ENCODE measurements around the gene NRCAM. TPM values are rescaled to one million over a fixed set of nuclear protein-coding genes. Genes with fewer than 3 reads are reported as not detected.

NRCAM gene
- polyA plus RNA-seq, 1 donor (not counting 4 experiments of a cell fraction or from before 2014, with no cell fraction given) = 4.0 TPM

- no peak for DNase-seq (ENCODE audit: low read depth, low spot score)
- FAIRE-seq = no peak
- Histone ChIP-seq H4K20me1 (ENCODE audit: control insufficient read depth, extremely low read depth, insufficient read depth, low read length) (no peaks in the 10 kb centered on the region), H2AFZ (ENCODE audit: control insufficient read depth, low read length) (no peak overlapping the region), H3K4me1 (ENCODE audit: control insufficient read depth, extremely low read depth, insufficient read depth, low read length) (peaks cover 8% of the 10 kb centered on the region), H3K27ac (ENCODE audit: control insufficient read depth, insufficient read depth, low read length) (no peak overlapping the region), H3K9ac (ENCODE audit: control insufficient read depth, extremely low read depth, insufficient read depth, low read length) (no peak overlapping the region), H3K9me1 (ENCODE audit: control insufficient read depth, extremely low read depth, insufficient read depth, low read length) (no peaks in the 10 kb centered on the region), H3K36me3 (ENCODE audit: control insufficient read depth in 2 of 2, extremely low read depth in 1 of 2, insufficient read depth in 2 of 2, low read length in 2 of 2) (no peaks in the 10 kb centered on the region), H3K4me2 (ENCODE audit: control insufficient read depth, extremely low read depth, insufficient read depth, low read depth, low read length) (no peak overlapping the region), H3K79me2 (ENCODE audit: control insufficient read depth, insufficient read depth, low read length) (no peaks in the 10 kb centered on the region), H3K27me3 (ENCODE audit: control insufficient read depth, extremely low read depth, insufficient read depth, low read length) (no peaks in the 10 kb centered on the region), H3K4me3 (ENCODE audit: control insufficient read depth in 2 of 3, extremely low read depth in 1 of 3, insufficient read depth in 2 of 3, low read depth in 1 of 3, low read length in 3 of 3) (no peak overlapping the region), H3K9me3 (ENCODE audit: control insufficient read depth, low read depth, low read length) (no peaks in the 10 kb centered on the region)
- dilution Hi-C loops (cut with MboI; ENCODE audit: extremely low pct_ligation_motif_present, low sequenced_read_pairs) = no loop called here
- TF ChIP-seq CTCF (optimal IDR thresholded peaks at IDR 0.05 in 1 of 3, IDR thresholded peaks at IDR 0.05 in 1 of 3, conservative IDR thresholded peaks at IDR 0.05 in 1 of 3; ENCODE audit: extremely low read depth in 1 of 3, insufficient read depth in 2 of 3, low read length in 3 of 3) = no peak
- no peak for TF ChIP-seq EZH2 (IDR thresholded peaks at IDR 0.05; ENCODE audit: low read length)
Observed at GRCh38 chr7:108203537-108203936, 252.7 kb downstream of the NRCAM start.

- Histone ChIP-seq H3K9ac (ENCODE audit: control insufficient read depth, extremely low read depth, insufficient read depth, low read length) (no peak overlapping the region), H3K4me2 (ENCODE audit: control insufficient read depth, extremely low read depth, insufficient read depth, low read depth, low read length) (no peak overlapping the region), H3K9me1 (ENCODE audit: control insufficient read depth, extremely low read depth, insufficient read depth, low read length) (no peaks in the 10 kb centered on the region), H3K27ac (ENCODE audit: control insufficient read depth, insufficient read depth, low read length) (no peak overlapping the region), H3K4me1 (ENCODE audit: control insufficient read depth, extremely low read depth, insufficient read depth, low read length) (peaks cover 9% of the 10 kb centered on the region), H2AFZ (ENCODE audit: control insufficient read depth, low read length) (no peak overlapping the region), H3K4me3 (ENCODE audit: control insufficient read depth in 2 of 3, extremely low read depth in 1 of 3, insufficient read depth in 2 of 3, low read depth in 1 of 3, low read length in 3 of 3) (no peak overlapping the region), H3K79me2 (ENCODE audit: control insufficient read depth, insufficient read depth, low read length) (no peaks in the 10 kb centered on the region), H3K36me3 (ENCODE audit: control insufficient read depth in 2 of 2, extremely low read depth in 1 of 2, insufficient read depth in 2 of 2, low read length in 2 of 2) (no peaks in the 10 kb centered on the region), H3K27me3 (ENCODE audit: control insufficient read depth, extremely low read depth, insufficient read depth, low read length) (no peaks in the 10 kb centered on the region), H3K9me3 (ENCODE audit: control insufficient read depth, low read depth, low read length) (no peaks in the 10 kb centered on the region), H4K20me1 (ENCODE audit: control insufficient read depth, extremely low read depth, insufficient read depth, low read length) (no peaks in the 10 kb centered on the region)
- DNase-seq (ENCODE audit: low read depth, low spot score) (no peak), FAIRE-seq (no peak)
- dilution Hi-C loops (cut with MboI; ENCODE audit: extremely low pct_ligation_motif_present, low sequenced_read_pairs) = no loop called here
- TF ChIP-seq CTCF (optimal IDR thresholded peaks at IDR 0.05 in 1 of 3, IDR thresholded peaks at IDR 0.05 in 1 of 3, conservative IDR thresholded peaks at IDR 0.05 in 1 of 3; ENCODE audit: extremely low read depth in 1 of 3, insufficient read depth in 2 of 3, low read length in 3 of 3) (no peak), EZH2 (IDR thresholded peaks at IDR 0.05; ENCODE audit: low read length) (no peak)
Observed at GRCh38 chr7:108202743-108203142, 253.5 kb downstream of the NRCAM start.

All from keratinocyte (primary cell).